ENCODE measurements around the gene ZNF599.
"Not testable (repeated sequence)": the region's sequence is repeated elsewhere in the genome, so short reads cannot be mapped to it uniquely, and the experiment has no call there.

ZNF599 gene

DNA sequence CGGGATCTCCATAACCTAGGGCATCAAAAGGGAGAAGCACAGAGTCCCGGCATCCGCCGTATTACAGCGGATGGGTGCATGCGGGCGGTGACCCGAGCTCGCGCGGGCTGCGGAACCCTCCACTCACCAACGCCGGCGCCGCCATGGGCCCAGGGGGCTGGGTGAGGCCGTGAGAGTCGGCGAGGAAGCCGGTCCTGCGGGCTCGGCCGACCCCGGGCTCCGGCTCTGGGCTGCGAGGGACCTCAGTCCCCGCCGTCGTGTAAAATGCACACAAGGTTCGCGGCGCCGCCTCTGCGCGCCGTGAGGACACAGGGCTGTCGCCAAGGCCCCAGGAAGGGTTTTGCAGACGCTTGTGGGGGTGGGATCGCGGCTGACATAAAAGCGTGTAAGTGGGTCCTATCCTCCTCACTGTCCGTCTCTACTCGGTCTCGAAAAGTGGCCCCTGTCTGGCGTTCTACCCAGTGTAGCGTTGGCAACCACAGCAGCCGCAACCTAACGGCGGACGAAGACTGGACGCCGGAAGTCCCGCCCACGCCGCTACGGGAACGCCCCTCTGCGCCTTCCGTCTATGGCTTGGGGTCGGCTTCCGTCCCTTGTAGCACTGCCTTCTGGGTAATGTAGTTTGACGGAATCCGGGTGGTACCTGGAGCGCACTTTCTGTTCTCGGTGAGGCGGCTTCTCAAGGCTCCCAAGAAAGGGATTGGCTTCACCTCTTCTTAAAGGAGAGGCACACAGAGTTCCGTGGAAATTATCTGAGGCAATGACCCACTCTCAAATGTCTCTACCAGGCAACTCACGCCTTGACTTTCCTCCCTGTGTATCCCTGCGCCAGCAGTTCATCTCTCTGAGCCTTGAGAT, at the start of gene ZNF599:
Gene ZNF599 (minus strand): TSS at position 519 of the 858 bp plus-strand sequence. CDS start 374 bp downstream, at position 145.
- peak; percentile 86 to 89 for DNase-seq

- no peak for DNase-seq
Measured at GRCh38 chr19:34818270-34818669, 45.3 kb upstream of the ZNF599 start.

DNA sequence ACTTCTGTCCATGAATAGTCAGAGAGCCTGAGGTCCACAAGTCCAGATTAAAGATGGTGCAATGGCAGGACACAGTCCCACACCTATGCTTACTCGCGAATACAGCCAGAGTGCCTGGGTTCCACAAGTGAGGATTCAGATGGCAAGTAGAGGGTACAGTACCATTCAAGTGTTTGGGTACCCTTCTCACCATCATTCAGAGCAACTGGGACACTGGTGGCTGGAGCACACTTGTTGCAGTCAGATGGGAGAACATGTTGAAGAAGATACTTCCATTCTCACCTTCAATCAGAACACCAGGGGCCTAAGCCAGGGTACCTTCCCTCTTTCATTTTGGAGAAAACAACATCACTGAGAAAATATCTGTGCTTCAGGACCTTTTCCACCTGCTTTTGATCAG, 43.7 kb upstream of the ZNF599 start:
- no peak for DNase-seq

- no peak for DNase-seq
Measured at GRCh38 chr19:34808566-34808965, 35.6 kb upstream of the ZNF599 start.

GRCh38 chr19:34806976-34807860, 34.2 kb upstream of the ZNF599 start:
- DNase-seq = no peak

DNA sequence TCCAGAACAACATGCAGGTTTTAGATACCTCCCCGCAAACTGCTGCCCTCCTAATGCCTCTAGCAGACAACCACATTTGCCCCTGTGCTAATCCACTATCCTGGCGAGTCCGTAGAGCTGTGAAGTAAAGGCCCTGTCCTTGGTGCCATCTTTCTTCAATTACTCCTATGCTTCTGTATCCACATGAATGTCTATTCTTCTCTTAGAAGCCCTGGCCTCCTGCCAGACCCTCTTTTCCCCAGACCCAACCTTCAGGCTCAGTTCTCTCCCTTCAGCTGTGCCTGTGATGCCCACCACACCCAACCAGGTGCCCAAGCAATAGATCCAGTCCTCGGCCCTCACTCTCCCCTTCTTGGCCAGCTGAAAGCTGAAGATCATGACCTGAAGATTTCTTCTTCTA, 31.1 kb upstream of the ZNF599 start:
- DNase-seq = no peak

DNA sequence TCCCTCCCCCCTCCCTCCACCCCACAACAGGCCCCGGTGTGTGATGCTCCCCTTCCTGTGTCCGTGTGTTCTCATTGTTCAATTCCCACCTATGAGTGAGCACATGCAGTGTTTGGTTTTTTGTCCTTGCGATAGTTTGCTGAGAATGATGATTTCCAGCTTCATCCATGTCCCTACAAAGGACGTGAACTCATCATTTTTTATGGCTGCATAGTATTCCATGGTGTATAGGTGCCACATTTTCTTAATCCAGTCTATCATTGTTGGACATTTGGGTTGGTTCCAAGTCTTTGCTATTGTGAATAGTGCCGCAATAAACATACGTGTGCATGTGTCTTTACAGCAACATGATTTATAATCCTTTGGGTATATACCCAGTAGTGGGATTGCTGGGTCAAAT, 23.9 kb upstream of the ZNF599 start:
- not testable (repeated sequence) for DNase-seq

DNA sequence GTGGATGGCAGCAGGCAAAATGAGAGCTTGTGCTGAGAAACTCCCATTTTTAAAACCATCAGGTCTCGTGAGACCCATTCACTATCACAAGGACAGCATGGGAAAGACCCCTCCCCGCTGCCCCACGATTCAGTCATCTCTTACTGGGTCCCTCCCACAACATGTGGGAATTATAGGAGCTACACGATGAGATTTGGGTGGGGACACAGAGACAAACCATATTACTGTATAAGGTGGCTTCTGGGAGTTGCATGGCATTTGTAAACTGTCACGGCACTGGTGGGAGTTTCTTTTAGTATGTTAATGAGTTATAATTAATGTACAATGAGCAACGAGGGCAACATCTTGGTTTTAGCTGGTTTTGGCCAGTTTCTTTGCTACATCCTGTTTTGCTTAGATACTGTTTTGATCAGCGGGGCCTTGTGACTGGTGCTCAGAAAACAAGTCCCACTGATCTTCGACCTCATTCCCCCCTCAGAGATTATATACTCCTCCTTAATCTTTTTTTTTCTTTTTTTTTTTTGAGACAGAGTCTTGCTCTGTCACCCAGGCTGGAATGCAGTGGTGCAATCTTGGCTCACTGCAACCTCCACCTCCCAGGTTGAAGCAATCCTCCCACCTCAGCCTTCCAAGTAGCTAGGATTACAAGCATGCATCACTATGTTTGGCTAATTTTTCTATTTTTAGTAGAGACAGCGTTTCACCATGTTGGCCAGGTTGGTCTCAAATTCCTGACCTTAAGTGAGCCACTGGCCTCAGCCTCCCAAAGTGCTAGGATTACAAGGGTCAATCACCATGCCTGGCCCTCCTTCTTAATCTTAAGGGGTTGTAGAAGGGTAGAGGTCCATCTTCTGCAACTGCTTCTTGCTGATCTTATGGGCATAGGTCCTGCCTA, 21.3 kb upstream of the ZNF599 start:
- DNase-seq = no peak

DNA sequence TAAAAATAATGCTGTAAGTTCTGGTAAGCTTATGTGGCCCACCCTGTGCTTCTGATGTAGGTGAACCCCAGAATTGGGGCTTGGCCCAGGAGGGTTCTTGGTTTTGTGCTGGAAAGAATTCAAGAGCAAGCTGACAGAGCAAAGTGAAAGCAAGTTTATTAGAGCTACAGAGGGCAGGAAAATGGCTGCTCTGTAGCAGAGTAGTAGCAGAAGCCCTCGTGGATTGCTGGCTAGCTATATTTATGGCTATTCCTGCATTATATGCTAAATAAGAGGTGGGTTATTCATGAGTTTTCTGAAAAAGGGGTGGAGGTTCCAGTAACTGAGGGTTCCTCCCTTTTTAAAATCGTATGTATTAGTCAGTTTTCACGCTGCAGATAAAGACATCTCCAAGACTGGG, 20.6 kb upstream of the ZNF599 start:
- DNase-seq = no peak

- DNase-seq = no peak
Measured at GRCh38 chr19:34788074-34788473, 15.1 kb upstream of the ZNF599 start.

DNA sequence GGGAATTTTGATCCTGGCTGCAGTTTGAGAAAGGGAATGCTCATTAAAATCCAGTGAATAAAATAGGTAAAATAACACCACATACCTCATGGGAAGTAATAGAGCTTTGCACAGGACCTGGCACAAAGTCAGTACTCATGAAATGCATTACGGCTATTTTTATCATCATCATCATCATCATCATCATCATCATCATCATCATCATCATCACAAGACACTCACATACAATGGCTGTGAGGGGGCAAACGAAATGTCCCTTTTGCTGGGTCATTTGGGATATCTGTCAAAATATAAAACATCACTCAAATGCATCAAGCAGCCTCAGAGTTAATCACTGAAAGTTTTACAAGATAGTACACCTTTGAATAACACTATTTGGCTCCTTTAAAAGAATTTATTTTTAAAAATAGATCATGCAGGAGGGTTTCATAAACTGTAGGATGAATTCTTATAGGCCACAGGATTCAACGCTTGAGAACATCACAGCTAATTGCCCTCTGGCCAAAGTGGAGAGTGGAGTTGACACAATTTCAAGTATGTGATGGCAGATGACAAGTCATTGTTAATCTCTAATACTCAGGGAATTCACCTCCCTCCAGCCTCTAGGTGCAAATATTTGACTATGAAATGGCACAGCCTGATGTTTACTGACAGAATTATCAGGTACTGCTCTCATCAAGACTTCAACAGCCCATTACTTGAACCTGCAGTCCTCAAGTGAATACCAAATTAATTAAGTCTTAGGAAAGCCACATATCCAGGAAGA, 14.2 kb upstream of the ZNF599 start:
- no peak for DNase-seq

GRCh38 chr19:34786236-34786635, 13.2 kb upstream of the ZNF599 start:
- no peak for DNase-seq

DNA sequence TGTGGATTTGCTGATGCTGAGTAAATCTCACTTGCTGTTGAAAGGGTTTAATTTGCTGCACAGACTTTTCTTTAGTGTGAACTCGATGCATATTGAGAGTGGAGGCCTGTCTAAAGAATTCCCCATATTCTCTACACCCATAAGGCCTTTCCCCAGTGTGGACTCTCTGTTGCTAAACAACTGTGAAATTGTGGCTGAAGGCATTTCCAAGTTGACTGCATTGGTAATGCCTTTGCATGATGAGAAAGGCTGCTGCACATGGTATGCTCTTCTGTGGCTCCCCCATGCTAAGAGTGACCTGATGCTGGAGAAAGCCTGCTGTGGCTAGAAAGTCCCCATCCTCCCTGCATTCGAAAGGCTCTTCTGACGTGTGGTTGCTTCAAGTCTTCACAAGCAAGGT, 6.6 kb upstream of the ZNF599 start:
- DNase-seq = no peak

DNA sequence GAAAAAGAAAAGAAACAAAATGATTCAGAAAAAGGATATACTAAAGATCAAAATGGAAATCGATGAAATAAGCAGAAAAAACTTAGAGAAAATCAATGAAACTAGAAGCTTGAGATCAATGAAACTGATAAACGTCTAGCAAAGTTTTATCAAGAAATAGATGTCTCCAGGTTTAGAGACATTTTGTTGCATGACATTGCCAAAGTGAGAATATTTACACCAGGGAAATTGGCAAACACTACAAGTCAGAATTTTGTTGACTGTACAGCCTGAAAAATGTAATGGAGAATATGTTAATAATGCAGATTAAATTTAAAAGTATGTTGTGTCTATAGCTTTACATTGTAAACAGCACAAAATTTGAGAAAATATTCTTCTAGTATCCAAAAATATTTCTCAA, 5.3 kb upstream of the ZNF599 start:
- DNase-seq = no peak

DNA sequence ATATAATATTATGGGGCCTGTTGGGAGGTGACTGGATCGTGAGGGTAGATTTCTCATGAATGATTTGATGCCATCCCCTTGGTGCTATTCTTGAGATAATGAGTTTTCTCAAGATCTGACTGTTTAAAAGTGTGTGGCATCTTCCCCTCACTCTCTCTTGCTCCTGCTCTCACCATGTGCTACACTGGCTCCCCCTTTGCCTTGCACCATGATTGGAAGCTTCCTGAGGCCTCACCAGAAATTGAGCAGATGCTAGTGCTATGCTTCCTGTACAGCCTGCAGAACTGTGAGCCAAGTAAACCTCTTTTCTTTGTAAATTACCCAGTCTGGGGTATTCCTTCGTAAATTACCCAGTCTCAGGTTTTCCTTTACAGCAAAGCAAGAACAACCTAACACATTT, 1.8 kb upstream of the ZNF599 start:
- DNase-seq = no peak

GRCh38 chr19:34773555-34773864, 495 bp upstream of the ZNF599 start:
- no peak for DNase-seq

DNA sequence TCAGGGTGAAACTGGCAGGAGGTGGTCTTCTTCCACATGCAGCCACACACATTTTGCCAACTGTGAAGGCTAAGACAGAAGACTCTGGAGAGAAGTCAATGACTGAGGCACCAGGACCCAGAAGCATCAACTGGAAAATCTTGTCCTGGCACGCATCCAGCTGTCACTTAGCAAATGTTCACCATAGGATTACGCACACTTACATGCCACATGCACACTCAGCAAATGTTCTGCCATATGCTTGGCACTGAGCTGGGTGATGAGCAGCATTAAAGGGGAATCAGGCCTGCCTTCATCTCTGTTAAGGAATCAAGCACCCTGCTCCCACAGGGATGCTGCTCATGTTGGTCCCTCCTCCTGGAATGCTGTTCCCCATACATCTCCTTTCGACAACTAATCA, 5.1 kb downstream of the ZNF599 start:
- DNase-seq = no peak

DNA sequence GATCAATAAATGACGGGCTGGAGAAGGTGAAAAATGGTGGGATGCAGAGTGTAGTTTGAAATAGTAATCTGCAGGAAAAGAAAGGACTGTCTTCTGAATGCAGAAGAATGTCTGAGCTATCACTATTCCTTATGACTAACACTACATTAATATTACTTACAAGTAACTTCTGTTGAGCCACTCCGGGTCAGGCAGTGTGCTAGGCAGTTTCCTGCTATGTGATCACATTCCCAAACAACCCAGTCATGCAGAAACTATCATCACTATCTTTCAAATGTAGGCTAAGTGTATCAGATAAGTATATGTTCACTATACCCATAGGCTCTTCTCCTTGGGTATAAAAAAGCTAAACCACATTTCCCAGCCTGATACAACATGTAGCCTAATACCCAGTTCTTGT, 6.6 kb downstream of the ZNF599 start:
- DNase-seq = no peak

GRCh38 chr19:34759218-34759917, 13.6 kb downstream of the ZNF599 start:
- no peak for DNase-seq

- no peak for DNase-seq
Measured at GRCh38 chr19:34757441-34757840, 15.6 kb downstream of the ZNF599 start.

DNA sequence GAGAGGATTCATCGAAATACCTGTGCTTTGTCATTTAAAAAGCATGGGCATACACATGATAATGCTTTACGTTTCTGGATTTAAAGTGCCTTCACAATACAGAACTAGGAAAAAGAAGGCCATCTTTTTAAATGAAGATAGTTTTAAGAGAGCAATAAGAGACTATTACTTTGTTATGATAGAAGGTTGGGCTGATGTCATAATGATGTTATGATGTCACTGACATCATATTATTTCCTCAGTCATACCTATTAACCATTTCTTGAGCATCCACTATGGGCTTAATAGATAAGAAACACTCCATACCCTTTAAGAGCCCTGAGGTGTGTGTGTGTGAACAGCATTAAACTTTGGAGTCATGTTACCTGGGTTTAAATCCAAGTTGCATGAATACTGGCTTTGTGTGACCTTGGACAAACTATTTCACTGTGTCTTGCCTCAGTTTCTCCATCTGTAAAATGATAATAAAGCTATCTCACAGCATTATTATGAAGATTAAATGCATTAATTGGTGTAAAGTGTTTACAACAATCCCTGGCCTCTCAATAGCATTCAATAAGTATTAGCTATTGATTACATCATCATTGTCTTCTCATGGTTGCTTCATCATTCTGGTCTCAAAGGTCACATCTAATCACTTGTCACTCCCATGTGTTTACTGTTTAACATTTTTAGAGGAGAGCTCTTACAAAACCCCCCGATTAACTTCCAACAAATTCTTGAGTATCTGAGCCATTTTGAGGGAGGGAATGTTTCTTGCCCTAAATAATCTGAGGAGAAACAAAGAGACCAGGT, 27.9 kb downstream of the ZNF599 start:
- DNase-seq = no peak
